ENCODE measurements around the gene VPS51.

DNA sequence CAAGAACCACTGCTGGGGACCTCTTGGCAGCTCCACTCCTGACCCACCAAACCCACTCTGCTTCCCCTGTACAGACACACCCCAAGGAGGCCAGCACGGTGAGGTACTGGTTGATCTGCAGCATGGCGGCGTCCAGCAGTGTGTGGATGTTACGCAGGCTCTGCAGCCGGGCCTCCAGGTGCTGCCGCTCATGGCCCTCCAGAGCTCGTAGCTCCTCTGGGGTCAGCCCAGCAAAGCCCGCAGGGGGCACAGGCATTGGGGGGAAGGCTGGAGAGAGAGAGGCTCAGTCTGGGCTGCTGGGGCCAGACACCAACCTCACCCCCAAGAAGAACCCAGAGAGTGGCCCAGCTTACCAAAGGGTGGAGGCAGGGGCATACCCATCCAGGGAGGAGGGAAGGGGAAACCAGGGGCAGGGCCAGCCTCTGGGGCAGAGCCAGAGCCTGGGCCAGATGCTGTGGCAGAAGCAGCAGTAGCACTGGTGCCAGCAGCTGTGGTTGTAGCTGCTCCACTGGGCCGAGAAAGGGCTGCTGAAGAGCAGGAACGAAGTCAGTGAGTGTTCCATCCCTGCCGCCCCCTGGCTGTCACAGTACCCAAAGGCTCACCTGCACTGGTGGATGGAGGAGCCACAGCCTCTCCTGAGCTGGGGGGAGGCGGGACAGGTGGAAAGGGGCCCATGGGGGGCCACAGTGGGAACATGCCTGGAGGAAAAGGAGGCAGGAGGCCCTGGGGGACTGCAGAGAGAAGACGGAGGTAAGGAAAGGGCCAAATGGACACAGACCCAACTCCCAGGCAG, 33.8 kb downstream of the VPS51 start:
- TF ChIP-seq EP300 (IDR thresholded peaks at IDR 0.05) (no peak), POLR2A (IDR thresholded peaks at IDR 0.05) (no peak), POLR2AphosphoS5 (IDR thresholded peaks at IDR 0.05) (no peak)
- TF ChIP-seq, protein P1, sequence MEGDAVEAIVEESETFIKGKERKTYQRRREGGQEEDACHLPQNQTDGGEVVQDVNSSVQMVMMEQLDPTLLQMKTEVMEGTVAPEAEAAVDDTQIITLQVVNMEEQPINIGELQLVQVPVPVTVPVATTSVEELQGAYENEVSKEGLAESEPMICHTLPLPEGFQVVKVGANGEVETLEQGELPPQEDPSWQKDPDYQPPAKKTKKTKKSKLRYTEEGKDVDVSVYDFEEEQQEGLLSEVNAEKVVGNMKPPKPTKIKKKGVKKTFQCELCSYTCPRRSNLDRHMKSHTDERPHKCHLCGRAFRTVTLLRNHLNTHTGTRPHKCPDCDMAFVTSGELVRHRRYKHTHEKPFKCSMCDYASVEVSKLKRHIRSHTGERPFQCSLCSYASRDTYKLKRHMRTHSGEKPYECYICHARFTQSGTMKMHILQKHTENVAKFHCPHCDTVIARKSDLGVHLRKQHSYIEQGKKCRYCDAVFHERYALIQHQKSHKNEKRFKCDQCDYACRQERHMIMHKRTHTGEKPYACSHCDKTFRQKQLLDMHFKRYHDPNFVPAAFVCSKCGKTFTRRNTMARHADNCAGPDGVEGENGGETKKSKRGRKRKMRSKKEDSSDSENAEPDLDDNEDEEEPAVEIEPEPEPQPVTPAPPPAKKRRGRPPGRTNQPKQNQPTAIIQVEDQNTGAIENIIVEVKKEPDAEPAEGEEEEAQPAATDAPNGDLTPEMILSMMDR (IDR thresholded peaks at IDR 0.05), result no peak

Measured in suprapubic skin (tissue), 4 donors.